Smooth muscle cell (in vitro differentiated cells): ENCODE data around the gene P3H2. TPM values are rescaled to one million over a fixed set of nuclear protein-coding genes. Genes with fewer than 3 reads are reported as not detected.

ENCODE experiments used
- DNase-seq: peaks from one replicate; lab custom pipeline; 2025; ENCODE audit not compliant: unreplicated experiment; lab: John Stamatoyannopoulos, UW
- H2AFZ ChIP-seq: fragments of 200-600 bp; sonication (generic); 2 replicates; pipeline ENCODE4 v1.6.0; 2016; ENCODE audit warnings: antibody characterized with exemption, low read depth, mild to moderate bottlenecking
- H3F3A ChIP-seq: fragments of 200-600 bp; sonication (generic); 2 replicates; pipeline ENCODE4 v1.6.0; 2017; ENCODE audit warnings: antibody characterized with exemption, low read depth
- H3K27ac ChIP-seq: fragments of 200-600 bp; sonication (generic); 2 replicates; pipeline ENCODE4 v1.5.1; 2016; ENCODE audit warnings: low read depth, mild to moderate bottlenecking
- H3K27me3 ChIP-seq: fragments of 200-600 bp; sonication (generic); 2 replicates; pipeline ENCODE4 v1.6.1; 2016; ENCODE audit warnings: low read depth, mild to moderate bottlenecking
- H3K36me3 ChIP-seq: fragments of 200-600 bp; sonication (generic); 2 replicates; pipeline ENCODE4 v1.5.1; 2016; ENCODE audit warnings: low read depth
- H3K4me1 ChIP-seq: fragments of 200-600 bp; sonication (generic); 2 replicates; pipeline ENCODE4 v1.5.1; 2016; ENCODE audit warnings: low read depth
- H3K4me2 ChIP-seq: fragments of 200-600 bp; sonication (generic); 2 replicates; pipeline ENCODE4 v1.6.0; 2016; ENCODE audit warnings: mild to moderate bottlenecking
- H3K4me3 ChIP-seq: fragments of 200-600 bp; sonication (generic); 2 replicates; pipeline ENCODE4 v1.5.1; 2016; ENCODE audit warnings: mild to moderate bottlenecking
- H3K79me2 ChIP-seq: fragments of 200-600 bp; sonication (generic); 2 replicates; pipeline ENCODE4 v1.6.0; 2016; ENCODE audit warnings: low read depth, mild to moderate bottlenecking
- H3K9ac ChIP-seq: fragments of 200-600 bp; sonication (generic); 2 replicates; pipeline ENCODE4 v1.6.0; 2016; ENCODE audit warnings: low read depth
- H3K9me3 ChIP-seq: fragments of 200-600 bp; sonication (generic); replicated peaks from 2 replicates; pipeline ENCODE4 v1.5.1; 2016; ENCODE audit warnings: low read depth
- H4K20me1 ChIP-seq: fragments of 200-600 bp; sonication (generic); 2 replicates; pipeline ENCODE4 v1.6.0; 2016; ENCODE audit warnings: low read depth
- CTCF ChIP-seq: fragments of 200-600 bp; sonication (generic); IDR thresholded peaks from 2 replicates; pipeline ENCODE4 v1.5.1; 2017; ENCODE audit warnings: borderline replicate concordance, mild to moderate bottlenecking, antibody characterized with exemption; ENCODE audit not compliant: insufficient read depth, poor library complexity, severe bottlenecking
- WGBS: methylation state at CpG from one replicate; pipeline ENCODE4 v1.1.7; 2016; ENCODE audit warnings: low lambda C conversion rate; 5-methylcytosine and 5-hydroxymethylcytosine counted together
- polyA plus RNA-seq: library from polyadenylated mRNA; unstranded; fragments of >200 nt; fragmentation: Nextera tagmentation; extraction: Ambion mirVana; gene quantifications from 2 replicates; pipeline ENCODE4 v1.2.1, GENCODE V29; 2016
- total RNA-seq: library from RNA; depleted of rRNA; stranded (reverse); fragments of >200 nt; gene quantifications from 2 replicates; pipeline ENCODE4 v1.2.3, GENCODE V29; 2014

P3H2 gene
- total and polyA plus RNA-seq, 2 experiments from 2014 or later = 6.5 to 27.3 TPM

DNA sequence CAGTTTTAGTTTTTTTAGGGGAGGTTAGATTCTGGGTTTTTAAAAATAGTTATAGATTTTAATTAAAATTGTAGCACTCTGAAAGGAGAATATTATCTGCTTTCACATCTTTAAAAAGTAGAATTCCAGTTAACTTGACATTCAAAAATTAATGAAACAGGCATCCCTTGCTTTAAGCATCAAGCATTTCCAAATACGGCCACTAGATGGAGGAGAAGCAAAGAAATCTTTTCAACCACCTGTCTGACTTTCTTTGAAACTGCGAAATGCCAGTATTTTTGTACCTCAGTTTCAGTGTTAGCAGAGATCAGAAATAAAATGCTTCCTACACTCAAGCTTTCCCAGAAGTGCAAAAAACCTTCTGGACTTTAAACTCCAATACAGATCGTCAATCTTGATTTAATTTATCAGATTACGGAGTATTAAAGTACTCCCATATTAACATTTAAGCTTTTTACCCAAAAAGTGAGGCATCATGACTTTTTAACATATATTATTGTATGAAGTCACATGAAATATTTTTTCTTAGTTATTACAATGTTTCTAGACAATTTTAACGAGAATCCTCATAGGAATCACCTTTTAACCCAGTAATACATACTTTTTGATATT is 153.3 kb downstream of the P3H2 start:
- no peaks in the 10 kb centered on the region for H3K79me2 ChIP-seq
- no peak for DNase-seq
- H3K4me2 ChIP-seq = no peak overlapping the region
- no peaks in the 10 kb centered on the region for H3F3A ChIP-seq
- H3K4me1 ChIP-seq = no peaks in the 10 kb centered on the region
- peak; percentile 91 for TF ChIP-seq CTCF
- no peaks in the 10 kb centered on the region for H3K36me3 ChIP-seq
- no peak overlapping the region for H3K27ac ChIP-seq
- H3K27me3 ChIP-seq = no peaks in the 10 kb centered on the region
- WGBS = 37% methylated on average over 5 of the region's 5 CpGs
- H4K20me1 ChIP-seq = no peaks in the 10 kb centered on the region
- H3K4me3 ChIP-seq = no peak overlapping the region
- H3K9me3 ChIP-seq = no peaks in the 10 kb centered on the region
- no peak overlapping the region for H2AFZ ChIP-seq
- H3K9ac ChIP-seq = no peak overlapping the region

- Histone ChIP-seq H2AFZ (no peak overlapping the region), H3K4me1 (peaks cover 1% of the 10 kb centered on the region), H3K27ac (no peak overlapping the region), H3K9me3 (no peaks in the 10 kb centered on the region), H3K4me2 (no peak overlapping the region), H3K27me3 (no peaks in the 10 kb centered on the region), H3K36me3 (no peaks in the 10 kb centered on the region), H3K79me2 (no peaks in the 10 kb centered on the region), H3K4me3 (no peak overlapping the region), H3K9ac (no peak overlapping the region), H4K20me1 (no peaks in the 10 kb centered on the region), H3F3A (no peaks in the 10 kb centered on the region)
- no peak for TF ChIP-seq CTCF
- WGBS = 60% methylated on average over 5 of the region's 5 CpGs
- DNase-seq = no peak
Measured at GRCh38 chr3:189966843-189967242, 153.9 kb downstream of the P3H2 start.

- no peak overlapping the region for H3K4me2 ChIP-seq
- H3K27ac ChIP-seq = no peak overlapping the region
- DNase-seq = no peak
- H3K9ac ChIP-seq = no peak overlapping the region
- WGBS = 86% methylated on average over 9 of the region's 9 CpGs
- no peaks in the 10 kb centered on the region for H3K36me3 ChIP-seq
- no peaks in the 10 kb centered on the region for H3F3A ChIP-seq
- no peaks in the 10 kb centered on the region for H3K79me2 ChIP-seq
- TF ChIP-seq CTCF = no peak
- H2AFZ ChIP-seq = no peak overlapping the region
- H3K9me3 ChIP-seq = no peaks in the 10 kb centered on the region
- H3K4me3 ChIP-seq = no peak overlapping the region
- no peaks in the 10 kb centered on the region for H4K20me1 ChIP-seq
- H3K4me1 ChIP-seq = peaks cover 3% of the 10 kb centered on the region
- no peaks in the 10 kb centered on the region for H3K27me3 ChIP-seq
Measured at GRCh38 chr3:189964623-189965332, 155.9 kb downstream of the P3H2 start.
